Endothelial cell of umbilical vein (primary cell): ENCODE results near the gene LHX4. TPM values are rescaled to one million over a fixed set of nuclear protein-coding genes. Genes with fewer than 3 reads are reported as not detected.

ENCODE experiments used
- BruUV-seq: library from RNA; stranded (reverse); fragments of 400-500 nt; replicated peaks from 2 replicates; lab custom pipeline; 2021; lab: Mats Ljungman, UMichigan
- CTCF ChIA-PET: fragments of 300-600, 350-600 bp; sonication (Branson Sonifier 250); formaldehyde crosslinking; loops from one replicate; lab custom pipeline; 2021; ENCODE audit warnings: antibody characterized with exemption, inconsistent platforms; lab: Charles Lee
- POLR2A ChIA-PET: fragments of 300-600, 350-600 bp; sonication (Branson Sonifier 250); formaldehyde crosslinking; loops from one replicate; lab custom pipeline; 2021; ENCODE audit warnings: antibody characterized with exemption, inconsistent platforms; lab: Charles Lee
- DNase-seq: peaks from one replicate; pipeline ENCODE4 v3.0.0-alpha.2; 2011; ENCODE audit warnings: low read depth, low spot score
- FAIRE-seq: peaks from 2 replicates; lab custom pipeline; 2011; peaks lifted over from hg19 to GRCh38; lab: Jason Lieb, UNC
- H2AFZ ChIP-seq: 2 replicates; pipeline ENCODE4 v1.6.0; 2012; ENCODE audit warnings: low read depth, low read length, control low read depth, inconsistent platforms
- H3K27ac ChIP-seq: 2 replicates; pipeline ENCODE4 v1.5.1; 2011; ENCODE audit warnings: low read depth, mild to moderate bottlenecking, control low read depth, low read length, moderate library complexity; ENCODE audit not compliant: insufficient read depth
- H3K27me3 ChIP-seq, 2 experiments: 2 replicates each; pipeline versions ENCODE4 v1.6.0 to v1.6.1; 2011; ENCODE audit warnings: low read length in 2 of 2, mixed read lengths in 1 of 2; ENCODE audit not compliant: control insufficient read depth in 2 of 2, insufficient read depth in 2 of 2
- H3K36me3 ChIP-seq, 2 experiments: 2 replicates in 1 of 2; 3 replicates in 1 of 2; pipeline ENCODE4 v1.5.1; 2011; ENCODE audit warnings: low read length in 2 of 2, mild to moderate bottlenecking in 1 of 2, moderate library complexity in 1 of 2; ENCODE audit not compliant: control insufficient read depth in 2 of 2, insufficient read depth in 2 of 2; ENCODE audit errors: extremely low read depth in 1 of 2
- H3K4me1 ChIP-seq: 3 replicates; pipeline ENCODE4 v1.5.1; 2011; ENCODE audit warnings: mild to moderate bottlenecking, low read length; ENCODE audit not compliant: control insufficient read depth, insufficient read depth; ENCODE audit errors: extremely low read depth
- H3K4me2 ChIP-seq: 2 replicates; pipeline ENCODE4 v1.6.1; 2011; ENCODE audit warnings: low read length, control low read depth, mixed read lengths; ENCODE audit not compliant: insufficient read depth
- H3K4me3 ChIP-seq, 3 experiments: fragments of 200-600 bp in 1 of 3; sonication (generic), shearing (Covaris generic) in 1 of 3; replicated peaks in 1 of 3; 2 replicates each; pipeline ENCODE4 v1.5.1; 2011 to 2016; ENCODE audit warnings: control low read depth in 3 of 3, low read length in 3 of 3, mild to moderate bottlenecking in 2 of 3, inconsistent platforms in 1 of 3, low read depth in 1 of 3, moderate library complexity in 1 of 3; ENCODE audit not compliant: insufficient read depth in 1 of 3
- H3K79me2 ChIP-seq: 2 replicates; pipeline ENCODE4 v1.6.0; 2012; ENCODE audit warnings: low read length, inconsistent platforms; ENCODE audit not compliant: control insufficient read depth, insufficient read depth
- H3K9ac ChIP-seq: replicated peaks from 2 replicates; pipeline ENCODE3; 2011; ENCODE audit warnings: low read length, control low read depth; ENCODE audit not compliant: insufficient read depth; ENCODE audit errors: extremely low read depth
- H3K9me1 ChIP-seq: replicated peaks from 3 replicates; pipeline ENCODE4 v1.6.0; 2011; ENCODE audit warnings: mild to moderate bottlenecking, low read length; ENCODE audit not compliant: control insufficient read depth, insufficient read depth; ENCODE audit errors: extremely low read depth
- H3K9me3 ChIP-seq: replicated peaks from 2 replicates; pipeline ENCODE4 v1.5.1; 2012; ENCODE audit warnings: low read length, inconsistent platforms; ENCODE audit not compliant: control insufficient read depth, insufficient read depth
- H4K20me1 ChIP-seq: replicated peaks from 2 replicates; pipeline ENCODE3; 2011; ENCODE audit warnings: mild to moderate bottlenecking, low read length; ENCODE audit not compliant: control insufficient read depth, insufficient read depth; ENCODE audit errors: extremely low read depth
- EZH2 ChIP-seq: IDR thresholded peaks from 2 replicates; pipeline ENCODE4 v1.6.1; 2012; ENCODE audit warnings: borderline replicate concordance, low read depth, mild to moderate bottlenecking, moderate library complexity, low read length, inconsistent platforms; ENCODE audit not compliant: severe bottlenecking
- FOS ChIP-seq: IDR thresholded peaks from 2 replicates; pipeline ENCODE4 v1.6.1; 2011; ENCODE audit warnings: mild to moderate bottlenecking, low read length, moderate library complexity, borderline replicate concordance; ENCODE audit not compliant: insufficient read depth
- GATA2 ChIP-seq: IDR thresholded peaks from 2 replicates; pipeline ENCODE4 v1.7.0; 2011; ENCODE audit warnings: low read depth, mild to moderate bottlenecking, moderate library complexity, mixed read lengths, low read length; ENCODE audit not compliant: insufficient read length, insufficient read depth
- JUN ChIP-seq: IDR thresholded peaks from 2 replicates; pipeline ENCODE4 v1.6.1; 2011; ENCODE audit warnings: borderline replicate concordance, low read depth; ENCODE audit not compliant: insufficient read length, insufficient read depth
- MYC ChIP-seq: IDR thresholded peaks from one replicate; pipeline ENCODE4 v1.6.1; 2011; ENCODE audit warnings: mild to moderate bottlenecking, low read depth, low read length
- POLR2A ChIP-seq: IDR thresholded peaks from 2 replicates; pipeline ENCODE4 v1.6.1; 2012; ENCODE audit warnings: low read depth, mild to moderate bottlenecking, control low read depth, low read length
- POLR2AphosphoS5 ChIP-seq: IDR thresholded peaks from 2 replicates; pipeline ENCODE4 v1.6.1; 2012; ENCODE audit warnings: low read depth, mild to moderate bottlenecking, control low read depth, low read length, moderate library complexity; ENCODE audit not compliant: insufficient read depth
- dilution Hi-C: fragments of 300-500 bp; cut with MboI; formaldehyde crosslinking; loops from one replicate; pipeline ENCODE4 v1.15.0; 2019; ENCODE audit warnings: low sequenced_read_pairs; ENCODE audit not compliant: extremely low pct_ligation_motif_present
- intact Hi-C: fragments of 100-400 bp; cut with micrococcal nuclease; formaldehyde crosslinking; loops from one replicate; pipeline ENCODE4 v1.10.0; 2022
- polyA plus RNA-seq, 4 experiments: library from polyadenylated mRNA; depleted of rRNA in 3 of 4; stranded (reverse) in 3 of 4; unstranded in 1 of 4; fragments of >200 nt; gene quantifications; 2 replicates each; pipeline versions ENCODE4 v1.2.1 to v1.2.3, GENCODE V29; 2011 to 2012; ENCODE audit warnings: missing spikeins in 1 of 4
- total RNA-seq: library from RNA; stranded (reverse); gene quantifications from 2 replicates; pipeline ENCODE4 v1.2.3, GENCODE V29; 2021
- TF ChIP-seq, protein P1 (sequence below), 2 donors: IDR thresholded peaks; 1 replicate in 1 of 2; 2 replicates in 1 of 2; pipeline ENCODE4 v1.5.1; 2011; ENCODE audit warnings: low read length in 2 of 2, mild to moderate bottlenecking in 2 of 2, moderate library complexity in 2 of 2, control low read depth in 1 of 2, inconsistent platforms in 1 of 2, low read depth in 1 of 2; ENCODE audit not compliant: insufficient read depth in 1 of 2; ENCODE audit errors: extremely low read depth in 1 of 2
- TF ChIP-seq, protein P2 (sequence below): IDR thresholded peaks from 2 replicates; pipeline ENCODE4 v1.6.1; 2011; ENCODE audit not compliant: insufficient read depth, insufficient read length

Gene LHX4
- total and polyA plus RNA-seq, 2 donors (not counting 3 experiments of a cell fraction or from before 2014, with no cell fraction given) = not detected

DNA sequence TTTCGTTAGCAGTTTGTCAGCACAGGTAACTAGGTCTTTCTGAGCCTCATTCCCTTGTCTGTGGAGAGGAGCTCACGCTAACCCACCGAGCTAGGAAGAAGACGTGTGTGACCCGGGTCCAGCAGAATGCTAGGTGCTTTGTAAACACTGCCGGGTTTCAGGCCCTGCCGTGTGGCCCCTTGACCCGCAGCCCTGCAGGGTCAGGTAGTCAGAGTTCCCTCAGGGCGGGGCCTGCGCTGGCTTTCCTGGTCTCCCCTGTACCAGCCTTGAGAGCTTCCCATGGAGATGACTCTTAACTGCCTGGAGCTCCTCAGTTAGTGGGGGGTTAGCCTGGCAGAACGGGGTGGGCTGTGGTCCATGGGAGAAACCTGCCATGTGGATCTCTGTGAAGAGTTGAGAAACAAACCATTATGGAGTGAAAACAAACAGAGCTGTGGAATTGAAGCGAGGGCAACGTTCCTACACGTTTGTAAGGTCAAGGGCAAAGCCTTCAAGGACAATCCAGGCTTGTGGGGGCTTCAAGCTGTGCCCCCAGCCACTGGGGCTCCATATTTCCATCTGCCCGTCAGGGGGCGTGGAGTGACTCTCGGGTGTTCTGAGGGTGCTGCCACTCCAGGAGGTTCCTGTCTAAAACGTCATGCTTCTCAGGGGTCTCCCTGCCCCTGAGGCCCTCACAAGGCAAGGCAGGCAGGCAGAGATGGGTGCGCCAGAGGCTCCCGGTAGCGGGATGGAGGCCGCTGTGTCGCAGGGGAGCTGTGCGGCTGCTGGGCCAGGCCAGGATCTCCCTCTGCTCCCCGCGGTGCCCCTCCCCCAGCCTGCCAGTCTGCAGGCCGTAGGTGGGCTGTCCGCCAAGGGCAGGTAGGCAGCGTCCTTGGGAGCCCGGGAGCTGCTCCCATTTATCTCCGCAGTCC lies 23.8 kb downstream of the LHX4 start:
- Histone ChIP-seq H3K27ac (no peak overlapping the region), H3K27me3 (no peaks in the 10 kb centered on the region), H3K4me3 (no peak overlapping the region), H2AFZ (no peak overlapping the region), H4K20me1 (no peaks in the 10 kb centered on the region), H3K79me2 (no peaks in the 10 kb centered on the region), H3K4me2 (no peak overlapping the region), H3K9ac (no peak overlapping the region), H3K36me3 (no peaks in the 10 kb centered on the region), H3K4me1 (no peaks in the 10 kb centered on the region), H3K9me1 (no peaks in the 10 kb centered on the region), H3K9me3 (no peaks in the 10 kb centered on the region)
- TF ChIP-seq, protein P1, sequence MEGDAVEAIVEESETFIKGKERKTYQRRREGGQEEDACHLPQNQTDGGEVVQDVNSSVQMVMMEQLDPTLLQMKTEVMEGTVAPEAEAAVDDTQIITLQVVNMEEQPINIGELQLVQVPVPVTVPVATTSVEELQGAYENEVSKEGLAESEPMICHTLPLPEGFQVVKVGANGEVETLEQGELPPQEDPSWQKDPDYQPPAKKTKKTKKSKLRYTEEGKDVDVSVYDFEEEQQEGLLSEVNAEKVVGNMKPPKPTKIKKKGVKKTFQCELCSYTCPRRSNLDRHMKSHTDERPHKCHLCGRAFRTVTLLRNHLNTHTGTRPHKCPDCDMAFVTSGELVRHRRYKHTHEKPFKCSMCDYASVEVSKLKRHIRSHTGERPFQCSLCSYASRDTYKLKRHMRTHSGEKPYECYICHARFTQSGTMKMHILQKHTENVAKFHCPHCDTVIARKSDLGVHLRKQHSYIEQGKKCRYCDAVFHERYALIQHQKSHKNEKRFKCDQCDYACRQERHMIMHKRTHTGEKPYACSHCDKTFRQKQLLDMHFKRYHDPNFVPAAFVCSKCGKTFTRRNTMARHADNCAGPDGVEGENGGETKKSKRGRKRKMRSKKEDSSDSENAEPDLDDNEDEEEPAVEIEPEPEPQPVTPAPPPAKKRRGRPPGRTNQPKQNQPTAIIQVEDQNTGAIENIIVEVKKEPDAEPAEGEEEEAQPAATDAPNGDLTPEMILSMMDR (IDR thresholded peaks at IDR 0.05; ENCODE audit: extremely low read depth in 1 of 2, insufficient read depth in 1 of 2, low read depth in 1 of 2, low read length in 2 of 2) = no peak
- TF ChIP-seq FOS (no peak), GATA2 (no peak), MYC (no peak), JUN (no peak), EZH2 (no peak), POLR2A (no peak), POLR2AphosphoS5 (no peak)
- TF ChIP-seq, protein P2, sequence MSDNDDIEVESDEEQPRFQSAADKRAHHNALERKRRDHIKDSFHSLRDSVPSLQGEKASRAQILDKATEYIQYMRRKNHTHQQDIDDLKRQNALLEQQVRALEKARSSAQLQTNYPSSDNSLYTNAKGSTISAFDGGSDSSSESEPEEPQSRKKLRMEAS = no peak
- FAIRE-seq (no peak), DNase-seq (no peak)
- intact Hi-C loops (no loop called here), dilution Hi-C loops (no loop called here)
- CTCF ChIA-PET = interaction anchor here (1.1 to 6.1 kb wide), 21 partner anchors 8 to 232 kb away, joined by 3 to 121 read pairs (median 11); no protein-coding TSS in a partner anchor
- POLR2A ChIA-PET = no interaction called here
- no TSS peak for BruUV-seq
